H9 (cell line): Measurements from ENCODE around the gene MSRB2. TPM values are rescaled to one million over a fixed set of nuclear protein-coding genes. Genes with fewer than 3 reads are reported as not detected.

Experiments
- DNase-seq: peaks from one replicate; pipeline ENCODE4 v3.0.0-alpha.2; 2017
- H2AFZ ChIP-seq: one replicate; pipeline ENCODE4 v1.6.1; 2013; ENCODE audit warnings: mild to moderate bottlenecking, low read length, control low read depth, moderate library complexity
- H2AK5ac ChIP-seq: 2 replicates; pipeline ENCODE4 v1.6.1; 2013; ENCODE audit warnings: low read length, control low read depth, mixed read lengths; ENCODE audit not compliant: insufficient read length
- H2BK120ac ChIP-seq: one replicate; pipeline ENCODE4 v1.6.1; 2013; ENCODE audit warnings: low read depth, mild to moderate bottlenecking, low read length, control low read depth, inconsistent platforms; ENCODE audit not compliant: poor library complexity, severe bottlenecking
- H2BK12ac ChIP-seq: 2 replicates; pipeline ENCODE4 v1.6.1; 2013; ENCODE audit warnings: low read length, control low read depth, mixed read lengths, low read depth; ENCODE audit not compliant: insufficient read length
- H2BK15ac ChIP-seq: 2 replicates; pipeline ENCODE4 v1.6.1; 2013; ENCODE audit warnings: low read depth, low read length, control low read depth
- H2BK20ac ChIP-seq: one replicate; pipeline ENCODE4 v1.6.1; 2013; ENCODE audit warnings: low read depth, mild to moderate bottlenecking, low read length, control low read depth, inconsistent platforms; ENCODE audit not compliant: poor library complexity, severe bottlenecking
- H2BK5ac ChIP-seq: 2 replicates; pipeline ENCODE4 v1.6.1; 2013; ENCODE audit warnings: low read length, control low read depth, mixed read lengths; ENCODE audit not compliant: insufficient read length
- H3K14ac ChIP-seq: 2 replicates; pipeline ENCODE4 v1.6.1; 2013; ENCODE audit warnings: low read length, control low read depth; ENCODE audit not compliant: insufficient read depth
- H3K18ac ChIP-seq: 2 replicates; pipeline ENCODE4 v1.6.1; 2013; ENCODE audit warnings: low read depth, mild to moderate bottlenecking, mixed read lengths, low read length, control low read depth; ENCODE audit not compliant: insufficient read length
- H3K23ac ChIP-seq: 2 replicates; pipeline ENCODE4 v1.6.1; 2013; ENCODE audit warnings: low read length, control low read depth, mixed read lengths, low read depth; ENCODE audit not compliant: insufficient read length
- H3K23me2 ChIP-seq: 2 replicates; pipeline ENCODE4 v1.6.1; 2013; ENCODE audit warnings: low read depth, mild to moderate bottlenecking, mixed read lengths, low read length, control low read depth; ENCODE audit not compliant: insufficient read length, poor library complexity, severe bottlenecking
- H3K27ac ChIP-seq: 2 replicates; pipeline ENCODE4 v1.5.1; 2013; ENCODE audit warnings: low read length, control low read depth, mixed read lengths, low read depth; ENCODE audit not compliant: insufficient read length
- H3K27me3 ChIP-seq: 2 replicates; pipeline ENCODE4 v1.6.1; 2013; ENCODE audit warnings: low read length, control low read depth, inconsistent platforms; ENCODE audit not compliant: insufficient read depth
- H3K4ac ChIP-seq: 2 replicates; pipeline ENCODE4 v1.6.1; 2013; ENCODE audit warnings: low read depth, mild to moderate bottlenecking, control low read depth, inconsistent platforms, low read length, moderate library complexity
- H3K4me1 ChIP-seq: 2 replicates; pipeline ENCODE4 v1.6.1; 2013; ENCODE audit warnings: low read length, control low read depth, inconsistent platforms; ENCODE audit not compliant: insufficient read depth
- H3K4me2 ChIP-seq: 2 replicates; pipeline ENCODE4 v1.6.1; 2013; ENCODE audit warnings: low read length, control low read depth, mixed read lengths; ENCODE audit not compliant: insufficient read length, insufficient read depth
- H3K56ac ChIP-seq: 2 replicates; pipeline ENCODE4 v1.6.1; 2013; ENCODE audit warnings: low read depth, mild to moderate bottlenecking, mixed read lengths, low read length, control low read depth; ENCODE audit not compliant: insufficient read length
- H3K79me1 ChIP-seq: 2 replicates; pipeline ENCODE4 v1.6.1; 2013; ENCODE audit warnings: low read depth, mild to moderate bottlenecking, moderate library complexity, low read length, control low read depth, inconsistent platforms; ENCODE audit not compliant: insufficient read depth, poor library complexity, severe bottlenecking
- H3K79me2 ChIP-seq: 2 replicates; pipeline ENCODE4 v1.6.1; 2013; ENCODE audit warnings: low read length, control low read depth, inconsistent platforms; ENCODE audit not compliant: insufficient read depth
- H3K9ac ChIP-seq: 2 replicates; pipeline ENCODE4 v1.6.1; 2013; ENCODE audit warnings: low read length, control low read depth, mixed read lengths; ENCODE audit not compliant: insufficient read length; ENCODE audit errors: extremely low read depth
- H3K9me3 ChIP-seq: one replicate; pipeline ENCODE4 v1.6.1; 2013; ENCODE audit warnings: low read depth, low read length, inconsistent platforms; ENCODE audit not compliant: control insufficient read depth
- H3T11ph ChIP-seq: one replicate; pipeline ENCODE4 v1.6.1; 2013; ENCODE audit warnings: mild to moderate bottlenecking, low read length, control low read depth, inconsistent platforms
- H4K20me1 ChIP-seq: one replicate; pipeline ENCODE4 v1.6.1; 2013; ENCODE audit not compliant: control insufficient read depth, insufficient read length, insufficient read depth
- H4K5ac ChIP-seq: 2 replicates; pipeline ENCODE4 v1.6.1; 2013; ENCODE audit warnings: low read depth, mild to moderate bottlenecking, mixed read lengths, low read length, control low read depth; ENCODE audit not compliant: insufficient read length
- H4K8ac ChIP-seq: replicated peaks from 2 replicates; pipeline ENCODE4 v1.6.1; 2013; ENCODE audit warnings: low read length, control low read depth, mixed read lengths, low read depth; ENCODE audit not compliant: insufficient read length
- H4K91ac ChIP-seq: 2 replicates; pipeline ENCODE4 v1.6.1; 2013; ENCODE audit warnings: low read depth, mild to moderate bottlenecking, moderate library complexity, mixed read lengths, low read length, control low read depth; ENCODE audit not compliant: insufficient read length
- H3K27ac Mint-ChIP-seq, 3 experiments: 2 replicates in 2 of 3; 3 replicates in 1 of 3; pipeline ENCODE4 v1.8.0; 2020 to 2021; ENCODE audit warnings: mixed read lengths in 3 of 3, mild to moderate bottlenecking in 1 of 3, moderate library complexity in 1 of 3
- H3K27me3 Mint-ChIP-seq: 2 replicates; pipeline ENCODE4 v1.8.0; 2021; ENCODE audit warnings: low read depth, mild to moderate bottlenecking, moderate library complexity, mixed read lengths
- H3K36me3 Mint-ChIP-seq, 3 experiments: 2 replicates in 2 of 3; 3 replicates in 1 of 3; pipeline ENCODE4 v1.8.0; 2020 to 2021; ENCODE audit warnings: low read depth in 3 of 3, mixed read lengths in 3 of 3; ENCODE audit not compliant: insufficient read depth in 1 of 3
- H3K4me1 Mint-ChIP-seq, 2 experiments: 2 replicates each; pipeline ENCODE4 v1.8.0; 2020; ENCODE audit warnings: mixed read lengths in 2 of 2
- H3K4me3 Mint-ChIP-seq, 2 experiments: 2 replicates in 1 of 2; 3 replicates in 1 of 2; pipeline ENCODE4 v1.8.0; 2020 to 2021; ENCODE audit warnings: mild to moderate bottlenecking in 2 of 2, mixed read lengths in 2 of 2, moderate library complexity in 1 of 2
- H3K9me3 Mint-ChIP-seq, 2 experiments: 2 replicates in 1 of 2; 3 replicates in 1 of 2; pipeline ENCODE4 v1.8.0; 2020; ENCODE audit warnings: mild to moderate bottlenecking in 2 of 2, mixed read lengths in 2 of 2, moderate library complexity in 1 of 2
- CTCF ChIP-seq: fragments of 200-600 bp; sonication (generic); conservative IDR thresholded peaks from 3 replicates; pipeline ENCODE4 v1.8.0; 2021; ENCODE audit warnings: antibody characterized with exemption, mild to moderate bottlenecking
- WGBS: extraction: QIAGEN DNeasy Blood & Tissue Kit; methylation state at CpG from one replicate; pipeline ENCODE4 v1.1.7; 2013; ENCODE audit warnings: missing lambda C conversion rate, low lambda C conversion rate, mixed read lengths; ENCODE audit not compliant: insufficient read length; ENCODE audit errors: extremely low coverage; 5-methylcytosine and 5-hydroxymethylcytosine counted together
- total RNA-seq: library from RNA; stranded (reverse); gene quantifications from 2 replicates; pipeline ENCODE4 v1.2.1, GENCODE V29; 2021

The MSRB2 gene
- total RNA-seq, 1 experiment from 2014 or later: 18.0 TPM

- H3K56ac ChIP-seq: no peak overlapping the region
- no peak overlapping the region for H4K91ac ChIP-seq
- H3K27me3 Mint-ChIP-seq: no peaks in the 10 kb centered on the region; the same call in 1 of the 2 replicates
- H2BK20ac ChIP-seq: no peak overlapping the region
- H3K36me3 Mint-ChIP-seq: no peaks in the 10 kb centered on the region
- H3K9ac ChIP-seq: no peak overlapping the region
- H2BK15ac ChIP-seq: no peak overlapping the region
- no peak overlapping the region for H3K4ac ChIP-seq
- no peak overlapping the region for H2AFZ ChIP-seq
- H3K14ac ChIP-seq: no peak overlapping the region
- TF ChIP-seq CTCF: no peak
- no peaks in the 10 kb centered on the region for H3K4me1 Mint-ChIP-seq
- WGBS: no CpG with 5 or more reads among the region's 6 CpGs
- H3K27ac ChIP-seq: no peak overlapping the region
- no peaks in the 10 kb centered on the region; a peak in 1 of 5 replicates for H3K9me3 Mint-ChIP-seq
- H4K8ac ChIP-seq: no peak overlapping the region
- H3K79me1 ChIP-seq: no peaks in the 10 kb centered on the region
- no peak overlapping the region for H3K18ac ChIP-seq
- no peak overlapping the region for H2BK12ac ChIP-seq
- H3K79me2 ChIP-seq: no peaks in the 10 kb centered on the region
- H3K9me3 ChIP-seq: no peaks in the 10 kb centered on the region
- no peak overlapping the region for H3K23ac ChIP-seq
- H2BK5ac ChIP-seq: no peak overlapping the region
- H2BK120ac ChIP-seq: no peak overlapping the region
- H3K4me1 ChIP-seq: no peaks in the 10 kb centered on the region
- no peak overlapping the region for H2AK5ac ChIP-seq
- no peak overlapping the region for H3K27ac Mint-ChIP-seq
- no peaks in the 10 kb centered on the region for H4K20me1 ChIP-seq
- H3K4me2 ChIP-seq: no peak overlapping the region
- peaks cover 2% of the 10 kb centered on the region for H3K23me2 ChIP-seq
- H3K27me3 ChIP-seq: no peaks in the 10 kb centered on the region
- no peak for DNase-seq
- no peak overlapping the region for H3T11ph ChIP-seq
- H4K5ac ChIP-seq: no peak overlapping the region
- H3K4me3 Mint-ChIP-seq: no peak overlapping the region; a peak in 1 of 5 replicates
Observed at GRCh38 chr10:23147035-23147434, 51.7 kb downstream of the MSRB2 start.
